ENCODE data around the gene PNMA8B.
"Not testable (repeated sequence)": the region's sequence is repeated elsewhere in the genome, so short reads cannot be mapped to it uniquely, and the experiment has no call there.

DNA sequence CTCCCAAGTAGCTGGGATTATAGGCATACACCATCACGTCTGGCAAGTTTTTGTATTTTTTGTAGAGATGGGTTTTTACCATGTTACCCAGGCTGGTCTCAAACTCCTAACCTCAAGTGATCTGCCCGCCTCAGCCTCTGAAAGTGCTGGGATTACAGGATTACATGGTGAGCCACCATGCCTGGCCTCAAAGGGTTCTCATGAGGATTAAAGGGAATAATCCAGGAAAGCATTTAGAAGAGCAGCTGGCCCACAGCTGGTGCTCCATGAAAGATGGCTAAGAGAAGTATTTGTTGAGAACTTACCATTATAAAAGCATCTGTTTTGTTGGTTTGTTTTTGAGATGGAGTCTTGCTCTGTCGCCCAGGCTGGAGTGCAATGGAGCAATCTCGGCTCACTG is 1.2 kb upstream of the PNMA8B start:
- TF ChIP-seq PPARA (CRISPR knock-in tag; IDR thresholded peaks at IDR 0.05; ENCODE audit: borderline replicate concordance); RARB (CRISPR knock-in tag; IDR thresholded peaks at IDR 0.05); TOX (CRISPR knock-in tag; IDR thresholded peaks at IDR 0.05; ENCODE audit: borderline replicate concordance); PATZ1 (CRISPR knock-in tag; IDR thresholded peaks at IDR 0.05; ENCODE audit: borderline replicate concordance); ZFP30 (CRISPR knock-in tag; IDR thresholded peaks at IDR 0.05); CREB5 (CRISPR knock-in tag; IDR thresholded peaks at IDR 0.05; ENCODE audit: low read depth); ISL1 (CRISPR knock-in tag; IDR thresholded peaks at IDR 0.05): not testable (repeated sequence)
- TF ChIP-seq, protein P1, sequence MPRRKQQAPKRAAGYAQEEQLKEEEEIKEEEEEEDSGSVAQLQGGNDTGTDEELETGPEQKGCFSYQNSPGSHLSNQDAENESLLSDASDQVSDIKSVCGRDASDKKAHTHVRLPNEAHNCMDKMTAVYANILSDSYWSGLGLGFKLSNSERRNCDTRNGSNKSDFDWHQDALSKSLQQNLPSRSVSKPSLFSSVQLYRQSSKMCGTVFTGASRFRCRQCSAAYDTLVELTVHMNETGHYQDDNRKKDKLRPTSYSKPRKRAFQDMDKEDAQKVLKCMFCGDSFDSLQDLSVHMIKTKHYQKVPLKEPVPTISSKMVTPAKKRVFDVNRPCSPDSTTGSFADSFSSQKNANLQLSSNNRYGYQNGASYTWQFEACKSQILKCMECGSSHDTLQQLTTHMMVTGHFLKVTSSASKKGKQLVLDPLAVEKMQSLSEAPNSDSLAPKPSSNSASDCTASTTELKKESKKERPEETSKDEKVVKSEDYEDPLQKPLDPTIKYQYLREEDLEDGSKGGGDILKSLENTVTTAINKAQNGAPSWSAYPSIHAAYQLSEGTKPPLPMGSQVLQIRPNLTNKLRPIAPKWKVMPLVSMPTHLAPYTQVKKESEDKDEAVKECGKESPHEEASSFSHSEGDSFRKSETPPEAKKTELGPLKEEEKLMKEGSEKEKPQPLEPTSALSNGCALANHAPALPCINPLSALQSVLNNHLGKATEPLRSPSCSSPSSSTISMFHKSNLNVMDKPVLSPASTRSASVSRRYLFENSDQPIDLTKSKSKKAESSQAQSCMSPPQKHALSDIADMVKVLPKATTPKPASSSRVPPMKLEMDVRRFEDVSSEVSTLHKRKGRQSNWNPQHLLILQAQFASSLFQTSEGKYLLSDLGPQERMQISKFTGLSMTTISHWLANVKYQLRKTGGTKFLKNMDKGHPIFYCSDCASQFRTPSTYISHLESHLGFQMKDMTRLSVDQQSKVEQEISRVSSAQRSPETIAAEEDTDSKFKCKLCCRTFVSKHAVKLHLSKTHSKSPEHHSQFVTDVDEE (CRISPR knock-in tag; IDR thresholded peaks at IDR 0.05) = not testable (repeated sequence)
